ENCODE measurements around the gene MLH3.

DNA sequence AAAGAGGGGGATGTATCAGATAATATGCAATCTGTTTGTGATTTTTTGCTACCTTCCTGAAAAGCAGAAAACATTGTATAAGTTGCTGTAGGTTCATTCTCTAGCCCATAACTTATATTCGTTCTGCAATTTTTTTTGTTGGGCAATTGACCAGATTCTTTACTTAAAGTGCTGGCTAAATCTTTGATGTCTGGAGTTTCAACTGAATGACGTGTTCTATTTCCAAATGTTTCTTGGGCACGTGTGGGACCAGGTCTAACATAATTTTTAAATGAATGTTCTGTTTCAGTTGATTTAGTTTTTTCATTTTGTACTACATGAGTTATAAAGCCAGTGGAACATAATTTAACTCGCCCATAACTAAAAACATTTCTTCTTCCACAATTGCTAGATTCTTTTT is 3.8 kb downstream of the MLH3 start:
- TF ChIP-seq, protein P1, sequence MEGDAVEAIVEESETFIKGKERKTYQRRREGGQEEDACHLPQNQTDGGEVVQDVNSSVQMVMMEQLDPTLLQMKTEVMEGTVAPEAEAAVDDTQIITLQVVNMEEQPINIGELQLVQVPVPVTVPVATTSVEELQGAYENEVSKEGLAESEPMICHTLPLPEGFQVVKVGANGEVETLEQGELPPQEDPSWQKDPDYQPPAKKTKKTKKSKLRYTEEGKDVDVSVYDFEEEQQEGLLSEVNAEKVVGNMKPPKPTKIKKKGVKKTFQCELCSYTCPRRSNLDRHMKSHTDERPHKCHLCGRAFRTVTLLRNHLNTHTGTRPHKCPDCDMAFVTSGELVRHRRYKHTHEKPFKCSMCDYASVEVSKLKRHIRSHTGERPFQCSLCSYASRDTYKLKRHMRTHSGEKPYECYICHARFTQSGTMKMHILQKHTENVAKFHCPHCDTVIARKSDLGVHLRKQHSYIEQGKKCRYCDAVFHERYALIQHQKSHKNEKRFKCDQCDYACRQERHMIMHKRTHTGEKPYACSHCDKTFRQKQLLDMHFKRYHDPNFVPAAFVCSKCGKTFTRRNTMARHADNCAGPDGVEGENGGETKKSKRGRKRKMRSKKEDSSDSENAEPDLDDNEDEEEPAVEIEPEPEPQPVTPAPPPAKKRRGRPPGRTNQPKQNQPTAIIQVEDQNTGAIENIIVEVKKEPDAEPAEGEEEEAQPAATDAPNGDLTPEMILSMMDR (IDR thresholded peaks at IDR 0.05) = no peak
- TF ChIP-seq POLR2A (IDR thresholded peaks at IDR 0.05) = no peak
- TF ChIP-seq POLR2AphosphoS5 (IDR thresholded peaks at IDR 0.05) = no peak
- no peak for TF ChIP-seq EP300 (IDR thresholded peaks at IDR 0.05)

All from upper lobe of left lung (tissue), 4 donors.